ENCODE data around the gene PPFIBP1.

The PPFIBP1 gene

GRCh38 chr12:27674989-27675388 is 151.0 kb downstream of the PPFIBP1 start:
- no peak for DNase-seq

GRCh38 chr12:27680619-27681018 is 156.6 kb downstream of the PPFIBP1 start:
- no peak for DNase-seq

- DNase-seq = no peak
Observed at GRCh38 chr12:27682534-27682933, 158.5 kb downstream of the PPFIBP1 start.

GRCh38 chr12:27685274-27685673 is 161.3 kb downstream of the PPFIBP1 start:
- no peak for DNase-seq

GRCh38 chr12:27686147-27686546 is 162.1 kb downstream of the PPFIBP1 start:
- DNase-seq = no peak

- DNase-seq = no peak
Observed at GRCh38 chr12:27688671-27689070, 164.7 kb downstream of the PPFIBP1 start.

- no peak for DNase-seq
Observed at GRCh38 chr12:27689558-27690180, 165.7 kb downstream of the PPFIBP1 start.

GRCh38 chr12:27693403-27693802 is 169.4 kb downstream of the PPFIBP1 start:
- DNase-seq = no peak

- no peak for DNase-seq
Observed at GRCh38 chr12:27695556-27696292, 171.7 kb downstream of the PPFIBP1 start.

- DNase-seq = no peak
Observed at GRCh38 chr12:27696293-27696652, 172.3 kb downstream of the PPFIBP1 start, which contains the start of gene REP15. Gene REP15, plus strand, starts transcription at chr12:27696447. Its CDS starts 116 bp downstream, at chr12:27696563.

GRCh38 chr12:27696864-27697564 is 173.0 kb downstream of the PPFIBP1 start:
- DNase-seq = no peak

GRCh38 chr12:27703720-27704452 is 179.9 kb downstream of the PPFIBP1 start:
- DNase-seq = peak; percentile 84

- peak; percentile 3 for DNase-seq
Observed at GRCh38 chr12:27705263-27705662, 181.3 kb downstream of the PPFIBP1 start.

- DNase-seq = no peak
Observed at GRCh38 chr12:27707216-27707615, 183.2 kb downstream of the PPFIBP1 start.

- DNase-seq = no peak
Observed at GRCh38 chr12:27709212-27709931, 185.4 kb downstream of the PPFIBP1 start.

- no peak for DNase-seq
Observed at GRCh38 chr12:27709932-27710591, 186.1 kb downstream of the PPFIBP1 start.

- DNase-seq = peak; percentile 94
Observed at GRCh38 chr12:27710592-27711316, 186.7 kb downstream of the PPFIBP1 start, which contains the start of gene MRPS35. Gene MRPS35, plus strand, starts transcription at chr12:27710832. Its CDS starts 12 bp downstream, at chr12:27710844.

GRCh38 chr12:27711317-27711682 is 187.3 kb downstream of the PPFIBP1 start:
- DNase-seq = peak; percentile 36

- DNase-seq = no peak
Observed at GRCh38 chr12:27711967-27712366, 188.0 kb downstream of the PPFIBP1 start.

GRCh38 chr12:27723212-27723611 is 199.2 kb downstream of the PPFIBP1 start:
- DNase-seq = no peak

GRCh38 chr12:27730097-27730588 is 206.1 kb downstream of the PPFIBP1 start:
- no peak for DNase-seq

Measured in RPMI8226 (cell line).